Glomerular visceral epithelial cell (primary cell): ENCODE results near the gene CA10.

Experiments used
- DNase-seq: peaks from one replicate; pipeline ENCODE4 v3.0.0-alpha.2; 2016; ENCODE audit errors: extremely low spot score

CA10 gene

DNA sequence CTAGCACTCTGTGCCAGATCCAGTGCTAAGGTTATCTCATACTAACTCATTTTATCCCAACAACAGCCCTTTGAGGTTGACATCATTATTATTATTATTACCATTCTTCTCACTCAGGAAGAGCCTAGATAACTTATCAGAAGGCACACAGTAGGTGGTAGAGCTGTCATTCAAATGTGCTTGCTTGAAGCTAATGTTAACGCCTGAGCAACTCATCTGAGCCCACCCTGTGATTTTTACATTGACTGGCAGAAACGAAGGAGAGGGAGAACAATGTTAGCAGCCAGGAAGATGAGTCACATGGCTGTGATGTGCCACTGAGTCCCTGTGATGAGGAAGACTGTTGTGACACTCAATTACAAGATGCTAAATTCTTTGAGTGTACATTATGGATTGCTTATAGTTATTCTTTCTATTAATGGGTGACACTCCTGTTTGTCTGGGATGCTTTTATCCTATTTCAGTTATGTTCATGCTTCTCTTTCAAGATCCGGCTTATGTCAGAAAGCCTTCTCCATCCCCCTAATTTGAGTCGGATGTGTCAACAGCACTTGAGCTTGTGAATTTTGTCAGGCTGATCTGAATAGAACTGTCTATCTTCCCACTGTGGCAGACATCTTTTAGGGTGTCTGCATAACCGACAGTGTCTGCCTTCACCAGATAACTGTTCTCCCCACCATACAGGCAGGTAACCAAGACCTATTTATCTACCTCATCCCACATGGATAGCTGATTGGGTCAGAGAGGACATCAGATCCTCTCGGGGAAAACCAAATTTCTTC, 426.4 kb downstream of the CA10 start:
- no peak for DNase-seq

DNA sequence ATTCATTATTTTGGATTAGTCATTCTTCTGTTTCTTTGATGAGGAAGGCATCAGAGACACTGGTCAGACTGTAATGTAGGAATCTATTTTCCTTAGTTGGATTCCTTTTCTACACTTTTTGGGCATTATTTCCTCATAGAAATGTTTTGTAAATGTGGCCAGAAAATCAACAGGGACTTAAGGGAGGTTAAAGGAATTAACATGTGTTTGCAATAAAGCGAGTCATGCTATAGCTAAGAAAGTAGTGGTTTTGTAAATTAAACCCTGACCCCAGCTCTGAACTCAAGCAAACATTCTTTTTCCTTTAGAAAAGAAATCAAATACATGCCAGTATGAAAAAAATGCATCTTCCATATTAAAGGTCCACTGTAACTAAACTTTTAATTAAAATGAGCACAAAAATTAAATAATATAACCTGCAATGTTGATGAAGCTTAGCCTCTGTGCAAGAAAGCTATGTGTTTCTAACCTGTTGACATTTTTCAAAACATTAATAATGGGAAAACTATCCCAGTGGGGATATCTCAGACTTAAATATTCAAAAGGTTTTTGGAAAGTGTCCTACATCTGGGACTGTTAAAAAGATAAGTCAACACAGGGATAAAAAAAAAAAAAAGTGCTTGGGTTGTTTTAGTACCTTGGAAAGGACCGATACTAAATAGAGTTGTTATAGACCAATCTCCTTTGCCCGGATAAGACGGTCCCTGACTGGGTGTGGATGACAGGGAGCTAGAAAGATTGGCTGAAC, 428.0 kb downstream of the CA10 start:
- DNase-seq, result no peak

DNA sequence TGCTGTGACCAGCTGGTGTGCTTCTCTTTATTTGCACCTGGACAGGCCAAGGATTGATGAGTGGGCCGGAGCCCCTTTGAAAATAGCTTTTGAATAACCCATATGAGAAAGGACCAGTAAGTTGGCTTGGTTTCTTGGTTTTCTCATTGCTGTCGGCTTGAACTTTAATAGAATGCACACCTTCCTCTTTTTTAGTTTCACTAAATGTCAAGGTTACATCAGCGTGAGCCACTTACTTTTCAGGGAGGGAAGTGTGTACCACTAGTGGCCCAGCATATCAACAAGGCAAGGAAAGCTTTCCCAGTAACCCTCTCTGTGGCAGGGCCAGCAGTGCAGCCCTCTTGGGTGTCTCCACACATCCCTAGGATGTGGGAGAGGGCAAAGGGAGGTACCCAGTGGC, 433.3 kb downstream of the CA10 start:
- no peak for DNase-seq

DNA sequence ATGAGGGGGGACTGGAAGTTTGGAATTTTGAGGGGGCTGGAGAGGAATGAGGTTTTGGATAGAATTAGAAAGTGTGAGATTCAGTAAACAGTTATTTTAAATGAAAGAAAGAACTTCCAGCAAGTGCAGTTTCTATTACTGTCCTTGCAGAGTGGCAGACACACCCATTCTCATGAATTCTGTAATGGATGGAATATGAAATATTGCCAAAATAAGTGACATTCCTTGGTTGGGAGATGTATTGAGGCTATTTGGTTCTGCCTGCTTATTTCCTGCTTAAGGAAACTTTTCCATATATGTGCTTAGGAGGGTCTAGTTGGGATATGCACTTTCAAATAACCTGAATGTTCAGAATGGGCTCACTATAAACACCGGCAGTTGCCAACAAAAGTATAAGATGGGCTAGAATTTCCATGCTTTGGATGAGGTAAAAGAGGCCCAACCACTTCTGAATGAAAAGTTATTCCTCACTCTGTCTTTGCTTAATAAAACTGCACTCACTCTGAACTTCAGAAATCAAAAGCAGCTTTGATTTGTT, 434.4 kb downstream of the CA10 start:
- no peak for DNase-seq

DNA sequence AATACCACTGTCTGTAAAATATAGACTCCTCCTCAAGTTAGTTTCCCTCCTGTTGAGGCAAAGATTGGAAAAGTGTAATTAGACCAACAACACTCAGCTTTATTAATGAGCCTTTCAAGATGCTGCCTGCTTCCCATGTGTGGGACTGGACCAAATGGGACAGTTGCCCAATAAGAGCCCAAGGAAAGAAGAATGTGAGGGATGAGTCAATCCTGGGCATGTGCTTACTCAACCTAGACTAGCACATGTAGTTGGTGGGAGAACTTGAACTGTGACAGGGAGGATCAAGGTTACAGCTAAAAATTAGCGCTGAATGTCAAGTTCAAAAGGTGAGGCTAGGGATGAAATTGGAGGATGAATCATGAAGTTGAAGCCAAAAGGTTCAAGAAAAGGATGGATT, 435.5 kb downstream of the CA10 start:
- DNase-seq, result no peak

DNA sequence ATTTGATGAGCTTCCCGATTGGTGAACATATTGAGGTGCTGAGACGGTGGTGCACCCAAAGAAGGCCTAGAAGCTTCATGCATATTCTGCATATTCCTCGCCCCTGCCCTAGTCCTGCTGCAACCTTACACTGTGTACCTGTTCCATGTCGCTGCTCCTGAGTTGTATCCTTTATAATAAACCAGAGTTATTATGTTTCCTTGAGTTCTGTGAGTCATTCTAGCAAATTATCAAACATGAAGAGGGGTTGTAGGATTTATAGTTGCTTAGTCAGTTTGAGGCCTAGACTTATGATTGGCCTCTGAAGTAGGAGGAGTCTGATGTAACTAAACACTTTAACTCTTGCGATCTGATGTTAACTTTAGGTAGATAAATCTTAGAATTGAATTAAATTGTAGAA, 436.8 kb downstream of the CA10 start:
- no peak for DNase-seq

DNA sequence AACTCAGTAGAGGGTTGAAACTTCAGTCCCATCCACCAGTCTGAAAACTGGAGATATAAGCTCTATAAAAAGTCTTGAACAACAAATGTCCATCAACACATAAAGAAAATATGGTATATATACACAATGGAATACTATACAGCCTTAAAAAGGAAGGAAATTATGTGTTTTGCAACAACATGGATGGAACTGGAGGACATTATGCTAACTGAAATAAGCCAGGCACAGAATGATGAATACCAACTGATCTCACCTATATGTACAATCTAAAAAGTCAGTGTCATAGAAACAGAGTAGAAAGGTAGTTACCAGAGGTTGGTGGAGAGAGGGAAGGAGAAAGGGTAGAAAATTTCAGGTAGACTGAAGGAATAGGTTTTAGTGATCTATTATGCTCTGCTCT, 438.1 kb downstream of the CA10 start:
- DNase-seq, result no peak

DNA sequence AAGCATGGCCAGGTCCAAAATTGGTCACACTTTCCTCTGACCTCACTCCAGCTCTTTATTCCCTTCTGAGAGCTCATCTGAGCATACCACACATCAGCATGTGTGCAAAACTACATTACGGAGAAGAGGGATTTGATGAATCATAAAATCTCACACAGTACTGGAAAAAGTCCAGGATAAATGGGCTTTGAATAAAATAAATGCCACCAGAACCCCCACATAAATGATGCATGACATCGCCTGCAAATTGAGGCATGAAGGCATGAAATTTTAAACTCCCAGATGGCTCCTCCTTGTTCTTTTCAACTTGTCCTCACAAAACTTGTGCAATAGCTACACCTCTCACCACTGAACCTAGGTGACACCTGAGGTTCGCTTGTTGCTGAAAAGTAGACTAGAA, 439.5 kb downstream of the CA10 start:
- DNase-seq, result no peak

DNA sequence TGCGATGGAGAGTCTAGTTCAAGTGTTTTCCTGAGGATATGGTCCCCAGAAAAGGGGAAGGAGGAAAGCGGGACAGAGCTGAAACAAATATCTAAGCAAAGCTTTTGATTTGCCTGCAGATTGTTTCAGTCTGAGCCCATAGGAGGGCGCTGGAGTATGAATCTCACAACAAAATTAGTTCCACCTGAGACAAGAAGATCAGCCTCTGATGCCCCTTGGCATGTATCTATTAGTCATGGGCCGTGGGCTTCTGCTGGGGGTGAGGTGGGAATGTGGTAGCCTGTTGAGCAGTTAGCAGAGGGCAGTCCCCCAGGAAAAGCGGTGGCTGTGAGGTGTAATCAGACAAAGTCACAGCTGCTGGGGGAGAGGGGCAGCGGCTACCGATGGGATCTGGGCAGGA, 446.9 kb downstream of the CA10 start:
- DNase-seq, result no peak

DNA sequence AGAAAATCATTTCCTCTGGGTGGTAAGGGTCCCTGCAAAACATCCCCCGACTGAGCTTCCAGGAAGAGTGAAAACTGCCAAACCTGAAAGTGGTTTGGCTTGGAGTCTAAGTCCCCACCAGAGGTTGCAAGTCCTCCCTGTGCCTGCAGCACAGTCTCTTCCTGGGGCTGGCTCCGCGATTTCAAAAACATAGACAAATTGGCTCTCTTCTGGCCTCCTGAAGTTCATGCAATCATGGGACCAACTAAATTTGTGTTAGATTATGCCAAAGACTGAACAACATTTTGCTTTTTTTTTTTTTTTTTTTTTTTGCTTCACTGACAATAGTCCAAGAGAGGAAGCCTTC, 447.9 kb downstream of the CA10 start:
- no peak for DNase-seq

DNA sequence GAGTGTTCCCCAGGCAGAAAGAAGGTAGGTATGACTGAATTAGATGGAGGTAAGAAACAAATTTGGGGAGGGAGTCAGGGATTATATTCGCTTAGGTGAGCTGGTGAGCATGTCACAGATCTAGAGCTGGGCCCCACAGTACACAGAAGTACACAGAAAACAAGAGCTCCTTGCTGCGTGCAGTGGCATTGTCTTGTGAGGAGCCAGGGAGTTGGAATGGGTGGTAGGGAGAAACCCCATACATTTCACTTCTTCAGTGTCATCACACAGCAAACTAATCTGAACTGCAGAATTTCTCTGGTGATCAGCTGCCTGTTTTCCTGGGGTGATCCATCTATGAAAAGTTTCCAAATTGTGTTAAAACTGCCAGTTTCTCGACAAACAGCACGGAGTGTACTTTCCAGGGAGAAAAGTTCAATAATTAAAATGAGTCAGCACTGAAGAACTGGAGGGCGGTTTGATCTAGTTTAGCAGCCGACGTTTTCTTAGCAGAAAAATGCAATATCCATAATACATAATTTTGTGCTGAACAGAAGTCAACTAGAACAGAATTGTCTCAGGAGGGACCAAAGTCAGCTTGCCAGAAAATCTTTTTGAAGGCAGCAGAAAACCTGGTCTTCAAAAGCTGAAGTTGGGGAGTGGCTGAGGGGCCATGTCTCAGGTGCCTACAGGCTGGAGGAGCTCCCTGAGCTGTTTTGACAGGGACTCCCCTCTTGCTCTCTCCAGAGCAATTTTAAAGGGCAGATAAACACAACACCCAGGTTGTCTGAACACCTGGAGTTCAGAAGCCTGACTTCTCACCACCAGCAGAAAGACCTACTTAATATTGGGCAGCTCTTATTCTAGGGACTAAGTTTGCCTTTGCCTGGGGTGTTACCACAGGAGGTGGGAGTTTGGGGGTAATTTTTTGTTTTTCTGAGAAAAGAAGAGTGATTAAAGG, 448.6 kb downstream of the CA10 start:
- DNase-seq, result no peak

DNA sequence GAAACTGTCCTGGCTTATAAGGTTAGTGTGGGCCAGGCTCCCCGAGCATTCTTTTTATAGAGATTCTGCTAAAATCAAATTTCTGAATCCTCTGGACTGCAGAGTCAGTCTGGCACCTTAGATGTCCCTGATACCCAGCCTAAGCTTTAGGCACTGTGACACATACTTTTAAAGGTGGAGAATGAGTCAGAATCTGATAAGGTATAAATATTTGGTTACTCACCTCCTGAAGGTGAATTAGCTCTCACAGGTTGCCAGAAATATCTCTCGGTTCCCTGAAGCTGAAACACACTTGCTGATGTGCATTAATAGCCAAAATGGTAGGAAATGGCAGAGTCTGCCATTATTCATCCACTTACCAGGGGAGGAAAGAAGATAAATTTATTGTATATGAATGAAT, 451.3 kb downstream of the CA10 start:
- no peak for DNase-seq

DNA sequence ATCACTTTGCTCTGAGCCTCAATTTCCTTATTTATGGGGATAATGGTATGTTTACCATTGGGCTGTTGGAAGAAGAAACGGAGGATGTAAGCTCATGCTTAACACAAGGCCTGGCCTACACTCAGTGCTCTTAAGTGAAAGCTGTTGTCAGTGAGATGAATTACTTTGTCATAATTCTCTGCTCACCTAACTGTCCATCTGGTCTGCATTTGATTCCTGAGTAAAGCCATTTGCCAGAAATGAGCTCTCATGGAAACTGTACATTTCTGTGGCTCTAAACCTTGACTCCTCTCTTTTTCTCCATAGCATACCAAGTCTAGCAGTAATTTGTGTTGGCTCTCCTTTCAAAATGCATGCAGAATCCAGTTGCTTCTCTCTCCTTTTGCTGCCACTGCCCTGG, 452.4 kb downstream of the CA10 start:
- no peak for DNase-seq

DNA sequence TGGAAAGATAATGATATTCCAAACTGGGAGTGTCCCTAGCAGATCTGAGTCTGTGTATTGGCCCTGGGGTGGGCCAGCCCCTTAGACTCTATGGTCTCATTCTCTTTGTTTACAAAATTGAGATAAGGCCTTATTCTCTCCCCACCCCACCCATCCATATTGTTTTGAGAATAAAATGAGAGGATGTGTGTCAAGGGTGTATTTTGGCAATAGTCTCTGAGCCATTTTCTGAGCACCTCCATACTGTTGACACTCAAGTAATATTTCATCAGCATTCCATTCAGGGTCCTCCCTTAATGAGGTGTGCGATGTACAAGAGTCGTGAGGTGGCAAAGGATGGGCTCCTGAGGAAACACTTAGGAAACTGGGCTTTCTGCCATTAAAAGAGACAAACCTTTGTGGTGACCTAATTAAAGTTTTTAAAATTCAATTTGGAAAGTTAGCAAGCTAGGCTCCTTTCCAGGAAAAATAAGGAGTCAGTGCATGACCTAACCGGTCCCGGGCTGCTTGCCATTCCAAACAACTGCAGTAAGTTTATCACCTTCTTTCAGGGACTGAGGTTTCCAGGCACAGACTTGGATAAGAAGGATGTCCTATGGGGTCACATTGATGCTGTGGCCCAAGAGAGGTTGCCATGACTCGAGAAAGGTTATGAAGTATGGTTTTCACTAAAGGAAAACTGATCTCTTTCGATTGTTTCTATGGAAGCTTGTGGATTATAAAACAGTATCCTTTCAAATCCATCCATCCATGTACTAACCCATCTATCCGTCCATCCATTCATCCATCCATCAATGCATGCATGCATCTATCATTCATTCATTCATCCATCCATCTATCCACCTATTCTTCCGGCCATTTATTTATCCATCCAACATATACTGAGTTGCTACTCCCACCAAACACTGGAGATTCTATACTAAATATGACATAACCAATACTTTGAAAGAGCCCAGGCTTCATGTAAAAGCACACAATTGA, 454.9 kb downstream of the CA10 start:
- no peak for DNase-seq

DNA sequence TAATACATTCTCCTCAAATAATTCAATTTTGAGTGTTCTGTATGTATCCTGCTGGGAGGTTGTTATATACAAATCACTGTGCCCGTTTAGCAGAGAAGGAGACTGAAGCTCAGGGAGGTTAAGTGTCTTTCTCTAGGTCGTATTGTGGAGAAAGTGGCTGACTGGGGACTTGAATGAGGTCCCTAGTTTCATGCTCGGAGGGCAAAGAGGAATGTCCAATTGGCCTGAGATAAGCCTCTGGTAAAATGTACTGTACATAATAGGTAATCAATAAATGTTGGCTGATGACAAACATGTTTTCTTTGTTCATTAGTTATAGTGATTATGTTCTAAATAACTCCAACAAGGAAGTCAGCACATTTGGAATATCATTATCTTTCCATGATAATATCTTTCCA, 455.6 kb downstream of the CA10 start:
- DNase-seq, result no peak

DNA sequence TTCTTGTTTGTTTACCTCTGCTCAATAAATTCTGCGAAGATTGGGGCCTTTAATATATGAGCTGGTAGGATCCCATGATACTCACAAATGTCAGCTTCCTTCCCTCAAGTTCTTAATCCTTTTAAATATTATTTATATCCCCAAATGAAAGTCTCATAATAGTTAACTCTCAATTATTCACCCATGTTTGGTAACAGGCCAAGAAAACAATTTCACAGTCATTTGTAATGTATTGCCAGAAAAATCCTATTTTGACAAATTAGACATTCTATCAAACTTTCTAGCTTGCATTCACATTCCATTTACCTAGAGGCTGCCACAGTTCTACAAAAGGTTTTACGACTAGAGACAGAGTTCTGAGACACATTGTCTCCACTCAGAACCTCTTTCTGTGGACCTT, 457.0 kb downstream of the CA10 start:
- DNase-seq, result no peak

DNA sequence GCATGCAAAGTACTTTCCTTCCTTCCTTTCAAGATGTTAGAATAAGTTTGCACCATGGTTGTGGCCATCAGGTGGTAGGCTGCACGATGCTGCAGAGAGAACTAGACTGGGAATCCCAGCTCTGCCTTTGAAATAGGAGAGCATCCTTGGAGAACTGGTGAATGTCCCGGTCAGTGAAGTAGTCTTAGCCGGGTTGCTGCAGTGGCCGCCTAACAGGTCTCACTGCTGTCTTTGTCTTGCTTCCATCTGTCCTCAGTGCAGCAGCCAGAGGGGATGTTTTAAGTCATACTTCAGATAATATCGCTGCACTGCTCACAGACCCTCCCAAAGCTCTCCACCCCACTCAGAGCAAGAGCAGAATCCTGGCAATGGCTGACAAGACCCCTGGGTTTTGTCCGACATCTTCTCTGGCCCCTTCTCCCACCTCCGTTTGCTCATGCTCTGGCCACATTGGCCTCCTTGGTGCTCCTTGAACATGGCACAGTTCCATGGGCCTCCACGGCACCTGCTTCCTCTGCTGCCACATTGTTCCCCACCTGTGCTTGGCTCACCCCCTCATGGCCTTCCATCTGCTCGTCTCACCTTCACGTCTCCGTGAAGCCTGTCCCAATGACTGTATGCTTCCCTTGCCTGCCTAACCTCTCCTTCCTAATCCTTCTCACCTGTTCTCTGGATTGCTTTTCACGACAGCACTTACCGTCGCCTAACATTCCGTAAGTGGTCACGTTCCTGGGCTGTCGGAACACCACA, 458.3 kb downstream of the CA10 start:
- no peak for DNase-seq

DNA sequence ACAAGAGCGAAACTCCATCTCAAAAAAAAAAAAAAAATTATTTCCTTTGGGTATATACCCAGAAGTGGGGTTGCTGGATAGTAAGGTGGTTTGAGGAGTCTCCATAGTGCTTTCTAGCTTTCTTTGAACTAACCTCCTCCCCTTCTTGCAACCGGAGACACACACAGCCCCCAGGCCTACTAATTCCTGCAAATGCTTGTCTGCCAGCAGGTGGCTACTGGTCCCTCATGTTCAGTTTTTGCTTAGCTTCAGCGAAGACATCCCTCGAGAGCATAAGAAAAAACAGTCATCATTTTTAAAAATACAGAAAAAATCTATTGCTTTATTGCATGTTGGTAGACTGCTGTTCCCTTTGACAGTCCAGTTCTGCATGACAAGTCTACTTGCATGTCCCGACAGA, 459.2 kb downstream of the CA10 start:
- DNase-seq, result no peak

DNA sequence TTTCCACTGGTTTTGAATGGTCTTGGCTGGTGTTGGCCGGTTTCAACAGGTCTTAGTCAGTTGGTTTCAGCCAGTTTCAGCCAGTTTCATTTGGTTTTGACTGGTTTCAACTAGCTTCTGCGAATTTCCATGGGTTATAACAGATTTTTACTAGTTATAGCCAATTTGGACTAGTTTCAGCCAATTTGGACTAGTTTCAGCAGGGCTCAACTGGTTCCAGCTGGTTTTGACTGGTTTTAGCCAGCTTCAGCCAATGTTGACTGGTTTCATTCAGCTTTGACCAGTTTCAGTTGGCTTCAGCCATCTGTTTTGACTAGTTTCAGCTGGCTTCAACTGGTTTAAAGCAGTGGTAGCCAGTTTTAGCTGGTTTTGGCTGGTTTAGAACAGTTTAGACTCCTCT, 465.6 kb downstream of the CA10 start:
- no peak for DNase-seq

DNA sequence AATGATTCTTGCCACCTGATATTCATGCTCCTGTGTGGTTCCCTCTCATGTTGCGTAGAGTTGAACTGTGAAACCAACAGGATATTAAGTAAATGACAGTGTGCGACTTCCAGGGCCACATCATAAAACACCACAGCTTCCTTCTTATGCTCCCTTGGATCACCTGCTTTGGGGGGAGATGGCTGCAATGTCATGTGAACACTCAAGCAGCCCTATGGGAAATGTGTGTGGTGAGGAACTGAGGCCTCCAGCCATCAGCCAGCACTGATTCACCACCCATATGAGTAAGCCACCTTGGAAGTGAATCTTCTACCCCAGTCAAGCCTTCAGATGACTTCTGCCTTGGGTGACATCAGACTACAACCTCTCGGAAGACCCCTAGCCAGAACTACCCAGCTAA, 470.6 kb downstream of the CA10 start:
- DNase-seq, result no peak
